HCT116 (cell line): ENCODE measurements around the gene KRT15.

Source experiments
- CTCF ChIP-seq, 3 experiments: fragments of 200-600 bp in 1 of 3; sonication (generic) in 1 of 3; IDR thresholded peaks in 2 of 3; conservative IDR thresholded peaks in 1 of 3; 2 replicates each; pipeline ENCODE4 v1.5.1; 2012 to 2017; ENCODE audit warnings: low read depth in 2 of 3, low read length in 2 of 3, antibody characterized with exemption in 1 of 3, borderline replicate concordance in 1 of 3, control low read depth in 1 of 3, mild to moderate bottlenecking in 1 of 3, mixed read lengths in 1 of 3, mixed run types in 1 of 3, moderate library complexity in 1 of 3; ENCODE audit not compliant: insufficient read depth in 1 of 3
- EGR1 ChIP-seq: IDR thresholded peaks from 2 replicates; pipeline ENCODE4 v1.6.1; 2012; ENCODE audit warnings: low read depth
- EZH2 ChIP-seq: fragments of 200-600 bp; sonication (generic); IDR thresholded peaks from 2 replicates; pipeline ENCODE4 v1.6.1; 2017; ENCODE audit warnings: antibody characterized with exemption, mixed run types
- EZH2phosphoT487 ChIP-seq: fragments of 200-600 bp; IDR thresholded peaks from 2 replicates; pipeline ENCODE4 v1.6.1; 2018; ENCODE audit warnings: antibody characterized with exemption, borderline replicate concordance
- MAX ChIP-seq: IDR thresholded peaks from 2 replicates; pipeline ENCODE4 v1.6.1; 2012
- POLR2AphosphoS5 ChIP-seq: IDR thresholded peaks from 2 replicates; pipeline ENCODE4 v1.6.1; 2011; ENCODE audit warnings: mild to moderate bottlenecking, low read depth, low read length, moderate library complexity
- RAD21 ChIP-seq: IDR thresholded peaks from 2 replicates; pipeline ENCODE4 v1.6.1; 2012; ENCODE audit warnings: low read depth, mild to moderate bottlenecking
- TCF7L2 ChIP-seq: IDR thresholded peaks from 2 replicates; pipeline ENCODE4 v1.7.0; 2011; ENCODE audit warnings: borderline replicate concordance, inconsistent platforms; ENCODE audit not compliant: insufficient read depth, insufficient read length; ENCODE audit errors: extremely low read depth
- ZBTB33 ChIP-seq: IDR thresholded peaks from 2 replicates; pipeline ENCODE4 v1.6.1; 2011; ENCODE audit warnings: mild to moderate bottlenecking, low read length, moderate library complexity; ENCODE audit not compliant: insufficient replicate concordance; ENCODE audit errors: extremely low read depth

- TF ChIP-seq EZH2phosphoT487: no peak
- TF ChIP-seq TCF7L2: no peak
- TF ChIP-seq EGR1: no peak
- no peak for TF ChIP-seq EZH2
- TF ChIP-seq CTCF (IDR thresholded peaks at IDR 0.05 in 2 of 3, conservative IDR thresholded peaks at IDR 0.05 in 1 of 3; ENCODE audit: borderline replicate concordance in 1 of 3, insufficient read depth in 1 of 3, low read depth in 2 of 3, low read length in 2 of 3): no peak
- TF ChIP-seq RAD21: no peak
- TF ChIP-seq ZBTB33: no peak
- TF ChIP-seq MAX: no peak
- no peak for TF ChIP-seq POLR2AphosphoS5
These were observed 14.3 kb downstream of the KRT15 start for GRCh38 chr17:41504246-41504977.
